22Rv1 (cell line): ENCODE measurements around the gene FAM200B.

Experiments used
- ZFX ChIP-seq: fragments of 450-650 bp; IDR thresholded peaks from 2 replicates; pipeline ENCODE4 v1.6.1; 2017; ENCODE audit warnings: antibody characterized with exemption, borderline replicate concordance
- TF ChIP-seq, protein P1 (sequence below): fragments of 450-650 bp; IDR thresholded peaks from 2 replicates; pipeline ENCODE4 v1.5.1; 2017; ENCODE audit warnings: mild to moderate bottlenecking

DNA sequence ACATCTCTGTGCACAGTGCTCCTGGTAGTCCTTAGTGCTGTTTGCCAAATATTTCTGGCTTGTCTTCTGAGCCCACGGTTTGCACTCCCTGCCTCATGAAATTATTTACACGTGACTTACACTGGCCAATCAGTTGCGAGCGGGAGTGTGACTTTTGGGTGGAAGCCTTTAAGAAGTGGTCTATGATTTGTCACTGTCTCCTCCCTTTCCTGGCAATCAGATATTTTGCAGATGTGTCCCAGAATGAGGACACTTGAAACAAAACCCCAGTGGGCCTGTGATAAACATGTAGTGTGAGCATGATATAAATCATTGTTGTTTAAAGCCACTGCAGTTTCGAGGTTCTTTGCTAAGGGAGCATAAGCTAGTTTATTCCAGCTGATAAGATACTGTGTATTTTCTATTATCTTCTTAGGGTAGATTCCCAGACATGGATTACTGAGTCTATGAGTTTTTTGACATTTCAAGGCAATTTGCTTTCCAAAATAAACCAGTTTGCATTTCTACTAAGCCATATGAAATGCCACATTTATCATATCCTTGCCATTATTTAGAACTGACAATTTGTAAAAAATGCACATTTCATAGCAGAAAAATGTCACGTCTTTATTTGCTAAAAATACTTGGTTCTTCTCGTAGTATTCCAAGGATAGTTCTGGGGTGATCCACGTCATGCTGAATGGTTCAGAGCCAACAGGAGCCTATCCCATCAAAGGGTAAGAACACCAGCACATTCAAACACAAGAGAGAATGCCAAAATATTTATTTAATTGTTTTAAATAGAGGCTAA lies 33.2 kb downstream of the FAM200B start:
- TF ChIP-seq, protein P1, sequence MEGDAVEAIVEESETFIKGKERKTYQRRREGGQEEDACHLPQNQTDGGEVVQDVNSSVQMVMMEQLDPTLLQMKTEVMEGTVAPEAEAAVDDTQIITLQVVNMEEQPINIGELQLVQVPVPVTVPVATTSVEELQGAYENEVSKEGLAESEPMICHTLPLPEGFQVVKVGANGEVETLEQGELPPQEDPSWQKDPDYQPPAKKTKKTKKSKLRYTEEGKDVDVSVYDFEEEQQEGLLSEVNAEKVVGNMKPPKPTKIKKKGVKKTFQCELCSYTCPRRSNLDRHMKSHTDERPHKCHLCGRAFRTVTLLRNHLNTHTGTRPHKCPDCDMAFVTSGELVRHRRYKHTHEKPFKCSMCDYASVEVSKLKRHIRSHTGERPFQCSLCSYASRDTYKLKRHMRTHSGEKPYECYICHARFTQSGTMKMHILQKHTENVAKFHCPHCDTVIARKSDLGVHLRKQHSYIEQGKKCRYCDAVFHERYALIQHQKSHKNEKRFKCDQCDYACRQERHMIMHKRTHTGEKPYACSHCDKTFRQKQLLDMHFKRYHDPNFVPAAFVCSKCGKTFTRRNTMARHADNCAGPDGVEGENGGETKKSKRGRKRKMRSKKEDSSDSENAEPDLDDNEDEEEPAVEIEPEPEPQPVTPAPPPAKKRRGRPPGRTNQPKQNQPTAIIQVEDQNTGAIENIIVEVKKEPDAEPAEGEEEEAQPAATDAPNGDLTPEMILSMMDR: no peak
- TF ChIP-seq ZFX: no peak
